GM19023 (cell line): ENCODE data around the gene RAP1GDS1.
"Not testable (repeated sequence)": the region's sequence is repeated elsewhere in the genome, so short reads cannot be mapped to it uniquely, and the experiment has no call there.

Source experiments
- ATAC-seq: cut with Tn5 transposase; IDR thresholded peaks from one replicate; pipeline ENCODE4 v1.9.1; 2021; ENCODE audit warnings: mild to moderate bottlenecking, moderate library complexity; ENCODE audit not compliant: unreplicated experiment

The RAP1GDS1 gene

GRCh38 chr4:98423009-98423408, 161.8 kb downstream of the RAP1GDS1 start:
- no peak for ATAC-seq

- ATAC-seq = no peak
Measured at GRCh38 chr4:98430708-98431403, 169.7 kb downstream of the RAP1GDS1 start.

- ATAC-seq = no peak
Measured at GRCh38 chr4:98433691-98434090, 172.5 kb downstream of the RAP1GDS1 start.

GRCh38 chr4:98434816-98435215, 173.6 kb downstream of the RAP1GDS1 start:
- ATAC-seq = no peak

- no peak for ATAC-seq
Measured at GRCh38 chr4:98444371-98444770, 183.2 kb downstream of the RAP1GDS1 start.

GRCh38 chr4:98446499-98447375, 185.6 kb downstream of the RAP1GDS1 start:
- ATAC-seq = peak; percentile 79

- ATAC-seq = no peak
Measured at GRCh38 chr4:98447648-98448047, 186.5 kb downstream of the RAP1GDS1 start.

GRCh38 chr4:98448908-98449307, 187.7 kb downstream of the RAP1GDS1 start:
- no peak for ATAC-seq

- ATAC-seq = no peak
Measured at GRCh38 chr4:98452091-98452490, 190.9 kb downstream of the RAP1GDS1 start.

- ATAC-seq = not testable (repeated sequence)
Measured at GRCh38 chr4:98457422-98457821, 196.2 kb downstream of the RAP1GDS1 start.

- ATAC-seq = not testable (repeated sequence)
Measured at GRCh38 chr4:98461121-98461865, 200.1 kb downstream of the RAP1GDS1 start.

- ATAC-seq = no peak
Measured at GRCh38 chr4:98462487-98462886, 201.3 kb downstream of the RAP1GDS1 start.

- ATAC-seq = peak; percentile 11
Measured at GRCh38 chr4:98466868-98467599, 205.8 kb downstream of the RAP1GDS1 start.

GRCh38 chr4:98467627-98468072, 206.5 kb downstream of the RAP1GDS1 start:
- ATAC-seq = peak; percentile 97

- ATAC-seq = no peak
Measured at GRCh38 chr4:98468709-98469108, 207.5 kb downstream of the RAP1GDS1 start.

GRCh38 chr4:98469771-98470170, 208.6 kb downstream of the RAP1GDS1 start:
- ATAC-seq = no peak

GRCh38 chr4:98470366-98470765, 209.2 kb downstream of the RAP1GDS1 start:
- no peak for ATAC-seq

- ATAC-seq = no peak
Measured at GRCh38 chr4:98470831-98471230, 209.6 kb downstream of the RAP1GDS1 start.

- no peak for ATAC-seq
Measured at GRCh38 chr4:98473046-98473445, 211.9 kb downstream of the RAP1GDS1 start.

- no peak for ATAC-seq
Measured at GRCh38 chr4:98474408-98474844, 213.2 kb downstream of the RAP1GDS1 start.

- ATAC-seq = no peak
Measured at GRCh38 chr4:98476891-98477290, 215.7 kb downstream of the RAP1GDS1 start.
